Muscle layer of duodenum (tissue), 2 donors: Measurements from ENCODE around the gene FAM24A.

Source experiments
- H3K27ac ChIP-seq: one replicate; pipeline ENCODE4 v1.7.0; 2013; ENCODE audit warnings: mild to moderate bottlenecking, low read length
- H3K27me3 ChIP-seq: one replicate; pipeline ENCODE4 v1.7.0; 2013; ENCODE audit warnings: low read depth, mild to moderate bottlenecking, control low read depth, low read length
- H3K36me3 ChIP-seq, 2 donors: one replicate each; pipeline ENCODE4 v1.7.0; 2013; ENCODE audit warnings: low read length in 2 of 2, control low read depth in 1 of 2, mild to moderate bottlenecking in 1 of 2; ENCODE audit not compliant: insufficient read depth in 2 of 2, control insufficient read depth in 1 of 2
- H3K4me1 ChIP-seq, 2 donors: one replicate each; pipeline ENCODE4 v1.7.0; 2013; ENCODE audit warnings: low read length in 2 of 2, mild to moderate bottlenecking in 2 of 2, control low read depth in 1 of 2, moderate library complexity in 1 of 2; ENCODE audit not compliant: insufficient read depth in 2 of 2, control insufficient read depth in 1 of 2
- H3K4me3 ChIP-seq, 2 donors: one replicate each; pipeline ENCODE4 v1.7.0; 2013; ENCODE audit warnings: low read length in 2 of 2, low read depth in 1 of 2, mild to moderate bottlenecking in 1 of 2
- H3K9me3 ChIP-seq, 2 donors: one replicate each; pipeline ENCODE4 v1.7.0; 2013; ENCODE audit warnings: low read length in 2 of 2, control low read depth in 1 of 2, mild to moderate bottlenecking in 1 of 2; ENCODE audit not compliant: control insufficient read depth in 1 of 2
- donor health status: healthy.

Gene FAM24A

GRCh38 chr10:122939133-122939855, 28.9 kb downstream of the FAM24A start:
- Histone ChIP-seq H3K36me3 (peaks cover 27 to 28% of the 10 kb centered on the region in 2 donors), H3K9me3 (no peaks in the 10 kb centered on the region), H3K4me1 (no peaks in the 10 kb centered on the region), H3K27ac (no peak overlapping the region), H3K27me3 (no peaks in the 10 kb centered on the region), H3K4me3 (no peak overlapping the region)

DNA sequence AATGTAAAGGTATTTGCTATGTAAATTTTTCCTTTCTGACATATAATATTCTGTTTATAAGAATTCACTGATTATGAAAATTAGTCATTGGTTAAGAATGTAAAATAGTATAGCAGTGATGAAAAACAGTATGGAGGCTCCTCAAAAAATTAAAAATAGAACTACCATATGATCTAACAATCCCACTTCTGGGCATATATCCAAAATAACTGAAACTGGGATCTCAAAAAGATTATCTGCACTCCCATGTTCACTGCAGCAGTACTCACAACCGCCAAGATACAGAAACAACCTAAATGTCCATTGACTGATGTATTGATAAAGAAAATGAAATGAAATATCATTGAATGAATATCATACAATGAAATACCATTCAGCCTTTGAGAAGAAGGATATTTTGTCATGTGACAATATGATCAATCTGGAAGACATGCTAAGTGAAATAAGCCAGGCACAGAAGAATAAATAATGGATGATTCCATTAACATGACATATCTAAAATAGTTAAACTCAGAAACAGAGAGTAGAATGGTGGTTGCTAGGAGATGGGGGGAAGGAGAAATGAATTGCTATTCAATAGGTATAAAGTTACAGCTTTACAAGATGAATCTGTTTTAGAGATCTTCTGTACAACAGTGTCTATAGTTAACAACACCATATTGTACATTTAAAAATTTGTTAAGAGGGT, 29.6 kb downstream of the FAM24A start:
- Histone ChIP-seq H3K27me3 (no peaks in the 10 kb centered on the region), H3K4me1 (no peaks in the 10 kb centered on the region), H3K9me3 (no peaks in the 10 kb centered on the region), H3K36me3 (peaks cover 27 to 28% of the 10 kb centered on the region in 2 donors), H3K27ac (no peak overlapping the region), H3K4me3 (no peak overlapping the region)

- Histone ChIP-seq H3K27me3 (no peaks in the 10 kb centered on the region), H3K4me3 (no peak overlapping the region), H3K4me1 (peaks cover 0 to 10% of the 10 kb centered on the region in 2 donors), H3K36me3 (peaks cover 20 to 33% of the 10 kb centered on the region in 2 donors), H3K27ac (no peak overlapping the region), H3K9me3 (no peaks in the 10 kb centered on the region)
Measured at GRCh38 chr10:122949296-122949695, 38.9 kb downstream of the FAM24A start.

- peaks cover 0 to 16% of the 10 kb centered on the region in 2 donors for H3K4me1 ChIP-seq
- no peak within 1 kb of the TSS for H3K27ac ChIP-seq
- peaks cover 3 to 6% of the 10 kb centered on the region in 2 donors for H3K36me3 ChIP-seq
- peak within 1 kb of the TSS; percentile 65 to 89 for H3K4me3 ChIP-seq
- no peaks in the 10 kb centered on the region for H3K9me3 ChIP-seq
- H3K27me3 ChIP-seq, result no peaks in the 10 kb centered on the region
Measured at GRCh38 chr10:122953902-122954730, 43.7 kb downstream of the FAM24A start, which contains the start of gene C10orf88. Gene C10orf88 (minus strand): TSS chr10:122954227. CDS start chr10:122954178, 49 bp downstream.

DNA sequence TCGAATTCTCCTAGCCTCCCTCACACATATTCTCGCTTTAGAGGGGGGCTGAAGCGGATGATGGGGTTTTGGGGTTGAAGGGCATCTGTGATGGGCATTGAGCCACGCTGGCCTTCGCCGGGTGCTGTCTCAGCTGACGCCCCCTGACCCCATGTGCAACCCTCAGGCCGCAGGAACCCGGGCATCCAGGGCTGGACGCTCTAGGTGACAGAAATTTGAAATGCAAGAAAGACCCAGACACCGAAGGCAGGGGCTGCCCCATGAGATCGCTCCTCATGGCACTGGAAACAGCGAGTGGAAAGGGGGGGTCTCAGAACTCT, 44.3 kb downstream of the FAM24A start:
- Histone ChIP-seq H3K27ac (no peak overlapping the region), H3K4me1 (peaks cover 0 to 16% of the 10 kb centered on the region in 2 donors), H3K4me3 (peak overlapping the region; percentile 63 to 89)

DNA sequence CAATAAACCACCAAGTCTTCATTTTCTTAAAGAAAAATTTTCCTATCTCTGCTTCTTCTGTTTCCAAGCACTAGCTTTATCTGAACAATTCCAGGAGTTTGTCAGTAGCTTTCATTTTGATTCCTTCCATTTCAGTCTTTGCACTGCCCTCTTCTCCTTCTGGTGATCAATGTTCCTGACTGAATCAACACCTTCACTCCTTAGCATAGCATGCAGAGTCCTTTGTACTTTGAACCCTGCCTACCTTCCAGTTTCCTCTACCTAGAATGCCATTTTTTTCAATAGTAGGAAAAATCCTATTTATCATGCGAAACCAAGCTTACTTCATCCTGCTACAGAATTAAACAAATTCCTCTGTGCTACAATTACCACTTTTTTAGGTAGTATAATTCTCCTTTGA, 45.5 kb downstream of the FAM24A start:
- Histone ChIP-seq H3K27me3 (no peaks in the 10 kb centered on the region), H3K9me3 (no peaks in the 10 kb centered on the region)

More for the DNA sequence above, 44.3 kb downstream of the FAM24A start:
- Histone ChIP-seq H3K9me3 (no peaks in the 10 kb centered on the region), H3K36me3 (peaks cover 3 to 6% of the 10 kb centered on the region in 2 donors), H3K27me3 (no peaks in the 10 kb centered on the region)

DNA sequence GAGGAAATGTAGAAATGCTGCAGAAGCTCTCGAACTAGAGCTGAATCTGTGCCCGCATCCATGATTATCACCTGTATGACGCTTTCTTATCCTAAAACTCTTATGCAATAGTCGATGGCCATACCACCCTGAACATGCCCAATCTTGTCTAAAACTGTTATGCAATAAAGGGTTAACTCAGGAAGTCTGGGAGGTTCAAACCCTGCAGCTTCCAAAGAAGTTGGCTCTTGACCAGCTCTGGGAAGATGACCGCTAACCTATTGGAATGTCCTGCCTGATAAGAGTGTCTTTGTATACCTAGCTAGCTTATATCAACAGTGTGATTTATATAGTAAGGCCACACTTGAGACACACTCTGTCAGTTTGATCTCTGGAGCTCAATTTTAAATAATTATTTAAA, 47.1 kb downstream of the FAM24A start:
- Histone ChIP-seq H3K4me3 (no peak overlapping the region), H3K27me3 (no peaks in the 10 kb centered on the region), H3K9me3 (no peaks in the 10 kb centered on the region), H3K27ac (no peak overlapping the region), H3K4me1 (peaks cover 0 to 16% of the 10 kb centered on the region in 2 donors), H3K36me3 (no peaks in the 10 kb centered on the region)

More for the DNA sequence above, 45.5 kb downstream of the FAM24A start:
- no peaks in the 10 kb centered on the region for H3K36me3 ChIP-seq
- no peak overlapping the region for H3K4me3 ChIP-seq
- H3K4me1 ChIP-seq, result peaks cover 0 to 16% of the 10 kb centered on the region in 2 donors
- no peak overlapping the region for H3K27ac ChIP-seq

GRCh38 chr10:122962405-122962804, 52.0 kb downstream of the FAM24A start:
- H3K36me3 ChIP-seq, result peaks cover 0 to 4% of the 10 kb centered on the region in 2 donors
- peaks cover 6% of the 10 kb centered on the region in 2 donors for H3K9me3 ChIP-seq
- H3K27me3 ChIP-seq, result no peaks in the 10 kb centered on the region
- no peak overlapping the region for H3K4me3 ChIP-seq
- no peaks in the 10 kb centered on the region for H3K4me1 ChIP-seq
- H3K27ac ChIP-seq, result no peak overlapping the region
